HG02970 (cell line): Measurements from ENCODE around the gene VWA2.

ENCODE experiments used
- ATAC-seq: cut with Tn5 transposase; IDR thresholded peaks from one replicate; pipeline ENCODE4 v1.9.1; 2021; ENCODE audit warnings: mild to moderate bottlenecking, moderate library complexity, moderate number of reproducible peaks; ENCODE audit not compliant: unreplicated experiment, low FRiP score

VWA2 gene

DNA sequence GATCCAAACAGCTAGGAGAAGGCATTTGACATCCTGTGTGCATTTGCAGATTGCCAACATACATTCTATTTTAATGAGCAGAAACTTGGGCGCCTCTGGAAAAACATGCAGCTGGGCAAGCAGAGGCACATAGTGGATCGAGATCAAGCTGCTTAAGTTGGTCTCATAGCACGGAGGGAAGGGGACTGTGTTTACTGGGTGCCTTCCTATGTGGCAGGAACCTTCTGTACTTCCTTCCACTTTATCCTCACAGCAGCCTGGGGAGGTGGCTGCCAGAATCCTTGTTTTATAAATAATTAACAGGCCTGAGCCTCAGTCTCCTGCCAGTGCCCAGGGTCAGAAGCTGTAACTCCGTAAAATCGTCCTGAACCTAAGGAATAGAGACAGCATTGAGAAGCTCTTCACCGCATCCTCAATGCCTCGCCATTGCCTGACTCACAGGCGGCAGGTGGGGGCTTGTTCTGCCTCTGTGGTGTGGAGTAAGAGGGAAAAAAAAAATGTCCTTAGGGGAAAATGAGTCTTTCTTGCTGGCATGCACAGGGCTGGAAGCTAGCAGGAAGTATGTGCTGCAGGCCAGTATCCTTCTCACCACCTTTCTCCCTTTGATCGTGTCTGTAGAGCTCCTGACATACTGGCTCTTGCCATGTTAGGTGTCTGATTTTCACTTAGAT is 6.2 kb downstream of the VWA2 start:
- no peak for ATAC-seq

DNA sequence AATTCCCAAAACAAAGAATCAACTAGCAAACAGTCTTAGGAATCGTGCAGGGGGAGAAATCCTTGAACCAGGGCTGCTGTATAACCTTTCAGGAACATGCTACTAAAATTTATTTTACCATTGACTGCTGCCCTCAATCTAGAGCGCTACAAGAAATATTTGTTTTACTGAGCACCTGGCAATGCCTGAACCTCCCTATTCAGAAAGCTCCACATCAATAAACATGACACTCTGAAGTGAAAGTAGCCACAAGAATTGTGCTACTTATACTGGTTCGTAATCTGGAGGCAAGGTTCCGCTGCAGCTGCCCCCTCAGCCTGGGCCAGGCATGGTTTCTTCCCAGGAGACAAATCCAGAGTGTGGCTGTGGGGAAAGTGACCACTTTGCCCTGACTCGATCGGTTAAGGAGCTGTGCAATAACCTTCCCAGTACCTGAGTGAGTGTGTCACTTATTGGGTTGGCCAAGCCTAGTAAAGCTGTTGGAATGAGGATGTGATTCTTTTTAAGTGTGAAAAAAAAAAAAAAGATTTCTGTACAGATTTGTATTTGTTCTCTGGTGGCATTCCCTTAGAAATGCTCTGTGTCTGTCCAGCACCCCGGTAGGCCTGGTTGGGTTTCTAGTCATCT is 7.7 kb downstream of the VWA2 start:
- no peak for ATAC-seq

DNA sequence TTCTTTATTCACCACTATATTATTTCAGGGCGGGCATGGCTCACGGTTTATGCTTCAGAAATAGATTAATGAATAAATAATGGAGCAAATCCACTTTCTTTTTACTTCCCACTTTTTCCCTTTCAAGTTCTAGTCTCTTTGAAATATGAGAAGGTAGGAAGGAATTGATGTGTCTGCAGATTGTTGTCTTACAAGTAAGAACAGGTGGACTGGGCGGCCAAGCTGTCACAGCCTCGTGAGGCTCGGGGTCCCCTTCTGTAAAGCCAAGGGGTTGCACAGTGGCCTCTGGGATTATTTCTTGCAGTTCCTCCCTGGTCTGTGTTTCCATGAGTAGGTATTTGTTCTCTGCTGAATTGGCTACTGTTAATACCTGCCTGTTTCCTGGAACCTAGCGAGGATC is 11.2 kb downstream of the VWA2 start:
- ATAC-seq = no peak

DNA sequence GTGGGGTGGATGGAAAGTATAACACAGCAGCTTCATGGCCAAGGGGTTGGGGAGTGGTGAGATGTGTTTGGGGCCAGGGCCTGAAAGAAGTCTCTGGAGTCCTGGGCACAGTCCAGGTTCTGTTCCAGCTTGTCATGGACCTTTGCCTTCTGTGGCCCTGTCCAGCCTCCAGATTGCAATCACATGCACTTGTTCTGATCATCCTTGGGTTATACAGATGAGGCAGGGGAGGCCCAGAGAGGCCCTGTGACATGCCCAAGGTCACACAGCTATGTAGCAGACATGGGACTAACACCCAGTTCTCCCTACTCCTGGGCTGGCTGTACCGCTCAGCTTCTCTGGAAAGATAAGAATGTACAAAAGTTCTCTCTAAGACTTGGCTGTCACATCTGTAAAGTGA is 11.7 kb downstream of the VWA2 start:
- ATAC-seq = no peak

DNA sequence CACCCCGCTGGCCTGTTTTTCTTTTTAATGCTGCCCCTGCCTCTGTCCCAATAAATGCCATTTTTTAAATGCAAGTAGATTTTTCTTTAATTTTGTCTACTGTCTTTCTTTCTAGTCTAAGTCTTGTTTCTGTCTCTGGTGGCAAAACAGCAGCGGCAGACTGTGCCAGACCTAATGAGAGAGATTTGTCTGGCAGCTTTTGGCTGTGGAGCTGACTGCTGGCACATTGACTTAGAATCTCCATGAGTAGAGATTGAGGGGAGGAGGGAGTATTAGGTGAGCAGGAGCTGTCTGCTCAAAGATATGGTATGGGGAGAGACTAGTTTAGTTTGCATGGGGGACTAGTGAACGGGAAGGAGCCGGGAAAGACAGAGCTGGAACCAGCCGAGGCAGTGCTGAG is 13.0 kb downstream of the VWA2 start:
- ATAC-seq = no peak

DNA sequence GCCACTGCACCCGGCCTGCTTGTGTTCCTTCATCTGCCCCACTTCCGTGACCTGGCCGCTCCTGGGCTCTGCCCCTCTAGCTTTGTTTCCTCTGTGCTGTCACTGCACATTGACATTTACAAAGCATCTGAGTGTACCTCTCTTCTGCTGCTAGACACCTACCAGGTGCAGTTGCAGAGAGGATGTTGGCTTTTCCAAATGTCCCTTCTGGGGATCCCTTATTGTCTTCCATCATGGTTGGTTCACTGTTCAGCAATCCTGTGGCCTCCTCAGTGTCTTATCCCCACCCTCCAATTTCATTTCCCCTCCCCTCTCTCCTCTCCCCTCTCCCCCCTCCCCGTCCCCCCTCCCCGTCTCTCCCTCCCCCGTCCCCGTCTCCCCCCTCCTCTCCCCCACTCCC is 13.8 kb downstream of the VWA2 start:
- no peak for ATAC-seq

DNA sequence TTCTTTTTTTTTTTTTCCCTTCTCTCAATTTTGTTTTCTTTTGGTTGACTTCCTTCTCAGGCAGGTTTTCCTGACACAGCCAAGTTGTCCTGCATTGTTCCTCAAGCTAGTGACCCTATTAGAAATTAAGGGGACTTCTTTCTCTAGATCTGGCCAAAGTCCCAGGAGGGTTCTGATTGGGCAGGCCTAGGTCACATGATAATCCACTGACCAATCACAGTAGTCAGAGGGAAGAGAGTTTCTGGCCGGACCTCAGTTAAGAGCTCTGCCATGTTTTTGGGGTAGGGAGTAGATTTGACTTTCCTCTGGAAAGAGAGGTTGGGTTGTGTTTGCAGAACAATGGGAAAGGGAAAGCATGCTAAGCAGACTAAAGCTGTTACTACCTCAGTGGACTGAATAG is 16.2 kb downstream of the VWA2 start:
- ATAC-seq = no peak

DNA sequence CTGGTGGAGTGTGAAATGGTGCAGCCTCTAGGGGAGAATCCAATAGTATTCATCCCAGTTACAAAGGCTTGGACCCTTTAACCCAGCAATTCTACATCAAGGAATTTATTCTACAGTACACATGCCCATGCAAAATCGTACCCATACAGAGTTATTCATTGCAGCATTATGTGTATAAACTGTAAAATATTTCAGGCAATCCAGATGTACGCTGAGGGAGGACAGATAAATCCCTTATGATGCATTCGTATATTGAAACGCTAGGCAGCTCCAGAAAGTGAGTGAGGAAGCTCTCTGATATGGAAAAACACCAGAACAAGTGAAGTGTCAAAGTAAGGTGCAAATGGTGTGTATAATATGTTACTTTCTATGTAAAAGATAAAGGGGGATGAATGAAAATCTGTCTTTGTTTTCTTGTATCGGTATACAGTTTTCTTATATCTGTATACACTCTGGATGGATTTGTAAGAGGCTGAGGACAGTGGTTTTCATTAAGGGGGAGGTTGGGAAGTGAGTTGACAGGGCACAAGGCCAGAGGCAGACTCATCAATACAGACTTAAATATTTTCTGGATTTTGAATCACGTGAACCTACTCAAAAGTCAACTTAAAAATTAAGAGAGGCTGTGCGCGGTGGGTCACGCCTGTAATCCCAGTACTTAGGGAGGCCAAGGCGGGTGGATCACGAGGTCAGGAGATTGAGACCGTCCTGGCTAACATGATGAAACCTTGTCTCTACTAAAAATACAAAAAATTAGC is 17.1 kb downstream of the VWA2 start:
- ATAC-seq = no peak

DNA sequence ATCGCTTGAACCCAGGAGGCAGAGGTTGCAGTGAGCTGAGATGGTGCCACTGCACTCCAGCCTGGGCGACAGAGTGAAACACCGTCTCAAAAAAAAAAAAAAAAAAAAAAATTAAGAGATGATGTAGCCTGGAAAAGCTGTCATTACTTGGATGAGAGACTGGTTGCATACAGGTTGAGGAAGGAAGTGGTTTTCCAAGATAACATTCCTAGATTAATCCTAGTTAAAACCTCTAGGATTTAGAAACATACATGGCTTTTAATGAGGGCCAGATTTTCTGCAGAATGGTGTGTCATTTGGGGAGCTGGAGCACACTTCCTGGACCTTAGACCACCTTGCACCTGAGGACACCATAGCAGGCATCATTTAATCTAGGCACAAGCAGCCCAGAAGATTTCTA is 17.8 kb downstream of the VWA2 start:
- ATAC-seq = no peak

DNA sequence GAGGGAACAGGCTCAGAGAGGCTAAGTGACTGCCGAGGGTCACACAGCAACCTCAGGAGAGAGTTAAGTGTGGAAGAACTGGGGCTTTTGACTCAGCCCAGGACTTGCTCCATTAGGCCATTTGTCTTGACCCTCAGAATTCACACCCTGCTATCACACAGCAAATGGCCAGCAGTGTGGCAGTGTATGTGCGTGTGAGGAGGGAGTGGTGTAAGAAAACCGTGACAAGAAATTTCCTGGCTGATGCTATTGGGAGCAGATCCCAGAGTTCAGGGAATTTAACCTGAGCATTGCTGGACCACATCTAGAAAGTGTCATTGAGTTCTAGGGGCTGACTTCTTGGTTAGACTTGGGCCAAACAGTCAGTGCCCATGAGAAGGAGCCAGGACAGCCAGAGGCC is 18.4 kb downstream of the VWA2 start:
- no peak for ATAC-seq

DNA sequence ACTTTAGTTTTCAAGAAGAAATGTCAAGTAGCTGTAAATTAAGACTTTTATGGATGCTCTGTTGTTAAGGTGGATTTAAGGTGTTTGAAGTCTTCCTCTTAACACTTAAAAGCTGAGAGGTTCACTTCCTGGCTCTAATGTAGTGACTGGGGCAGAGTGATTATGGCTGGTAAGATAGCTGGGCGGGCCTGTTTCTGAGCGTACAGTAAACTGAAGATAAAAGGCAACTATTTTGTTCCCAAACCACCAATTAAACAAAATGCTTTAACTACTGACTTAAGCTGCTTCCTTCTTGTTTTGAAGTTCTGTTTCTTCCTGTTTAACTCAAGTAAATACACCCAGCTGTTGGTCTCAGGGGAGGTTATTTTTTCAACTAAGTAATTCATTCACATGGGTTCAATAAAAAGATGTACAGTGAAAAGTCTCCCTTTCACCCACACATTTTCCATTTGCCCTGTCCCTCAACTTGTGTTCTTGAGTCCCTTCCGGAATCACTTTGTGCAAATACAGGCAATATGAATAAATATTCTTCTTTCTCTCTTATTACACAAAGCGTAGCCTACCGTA is 19.3 kb downstream of the VWA2 start:
- ATAC-seq = no peak

DNA sequence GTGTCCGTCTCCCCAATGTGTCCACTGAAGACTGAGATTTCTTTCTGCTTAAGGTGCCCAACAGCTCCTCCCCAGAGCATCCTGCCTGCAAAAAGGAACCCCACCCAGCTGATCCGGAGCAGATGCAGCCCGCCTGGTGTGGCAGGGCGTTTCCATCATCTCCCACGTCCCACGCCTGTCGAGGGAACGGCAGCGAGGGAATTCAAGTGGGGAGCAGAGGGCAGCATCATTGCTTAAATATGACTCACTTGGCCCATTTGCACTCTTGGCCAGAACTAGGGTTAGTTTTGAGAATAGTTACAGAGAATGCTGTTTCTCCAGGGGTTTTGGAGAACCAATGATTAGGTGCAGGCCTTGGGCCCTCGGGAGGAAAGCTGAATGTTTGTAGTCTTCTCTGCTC is 20.8 kb downstream of the VWA2 start:
- no peak for ATAC-seq

DNA sequence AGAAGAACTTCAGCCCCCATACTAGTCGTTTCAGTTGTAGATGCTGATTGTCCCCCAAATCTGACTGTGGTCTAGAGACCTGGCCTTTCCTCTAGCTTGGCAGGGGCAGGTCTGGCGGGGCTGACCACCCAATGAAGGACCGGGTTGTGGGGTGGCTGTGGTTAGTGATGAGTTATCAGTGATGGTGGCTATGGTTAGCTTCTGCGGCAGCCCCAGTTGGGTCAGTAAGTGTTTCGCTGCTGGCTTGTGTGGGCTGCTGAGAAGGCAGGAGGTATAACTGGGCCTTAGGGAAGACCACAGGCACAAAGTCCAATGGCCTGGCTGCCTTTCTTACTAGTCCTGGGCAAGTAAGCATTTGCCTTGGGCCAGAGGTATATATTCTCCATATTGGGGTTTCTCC is 21.3 kb downstream of the VWA2 start:
- ATAC-seq = no peak

DNA sequence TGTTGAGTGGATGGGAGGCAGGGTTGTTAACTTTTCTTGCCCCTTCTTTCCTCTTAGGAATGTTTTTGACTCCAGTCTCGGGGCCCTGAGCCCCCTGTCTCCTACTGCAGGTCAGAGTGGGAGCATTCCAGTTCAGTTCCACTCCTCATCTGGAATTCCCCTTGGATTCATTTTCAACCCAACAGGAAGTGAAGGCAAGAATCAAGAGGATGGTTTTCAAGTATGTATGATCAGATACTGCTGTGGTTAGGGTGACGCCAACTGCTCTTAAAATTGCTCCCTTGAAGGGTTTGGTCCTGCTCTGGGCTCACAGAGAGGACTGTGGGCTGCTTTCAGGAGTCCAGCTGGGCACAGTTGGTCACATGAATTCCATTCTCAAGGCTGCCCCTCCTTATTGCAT is 22.0 kb downstream of the VWA2 start:
- no peak for ATAC-seq

DNA sequence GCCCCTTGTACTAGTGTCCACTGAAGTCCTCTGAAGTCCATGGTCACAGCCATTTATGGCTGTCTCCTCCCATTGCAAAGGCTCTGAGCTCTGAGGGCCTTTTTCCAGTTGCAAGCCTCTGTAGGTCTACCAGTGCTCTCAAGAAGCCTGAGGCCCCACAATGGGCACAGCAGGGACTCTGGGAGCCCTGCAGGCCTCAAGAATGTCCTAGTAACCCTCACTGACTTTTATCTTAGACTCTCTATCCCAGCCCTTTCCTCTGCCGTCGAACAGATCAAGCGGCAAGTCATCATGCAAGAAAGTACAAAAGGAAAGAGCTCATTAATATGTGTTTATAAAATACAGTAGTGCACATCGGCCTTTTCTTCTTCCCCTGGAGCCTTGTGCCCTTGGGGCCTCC is 23.4 kb downstream of the VWA2 start:
- ATAC-seq = no peak

DNA sequence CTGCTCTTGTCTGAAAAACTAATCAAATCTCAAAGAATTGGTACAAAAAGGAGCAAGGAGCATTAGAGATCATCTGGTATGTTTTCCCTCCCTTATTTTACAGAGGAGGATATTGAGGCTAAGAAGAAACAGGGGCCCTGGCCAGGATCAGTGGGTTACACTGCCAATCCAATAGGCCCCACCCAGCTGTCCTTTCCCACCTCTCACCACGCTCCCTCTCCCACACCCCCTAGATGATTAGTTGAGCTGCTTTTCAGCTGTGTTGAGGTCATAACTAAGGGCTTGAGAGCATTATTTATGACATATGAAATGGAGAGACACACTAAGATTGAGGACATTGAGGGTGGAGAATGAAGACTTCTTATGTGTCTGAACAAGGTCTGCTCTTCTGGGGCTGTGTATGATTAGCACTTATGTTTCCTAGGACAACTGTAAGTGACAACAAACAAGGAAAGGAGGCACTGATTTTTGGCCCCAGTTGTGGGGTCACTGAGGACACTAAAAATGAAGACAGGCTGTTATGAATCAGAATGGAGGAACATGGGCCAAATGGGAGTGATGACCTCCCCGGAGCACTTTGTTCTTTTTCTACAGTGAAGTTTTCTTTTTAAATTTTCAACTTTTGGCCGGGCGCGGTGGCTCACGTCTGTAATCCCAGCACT is 26.5 kb downstream of the VWA2 start:
- ATAC-seq = no peak

DNA sequence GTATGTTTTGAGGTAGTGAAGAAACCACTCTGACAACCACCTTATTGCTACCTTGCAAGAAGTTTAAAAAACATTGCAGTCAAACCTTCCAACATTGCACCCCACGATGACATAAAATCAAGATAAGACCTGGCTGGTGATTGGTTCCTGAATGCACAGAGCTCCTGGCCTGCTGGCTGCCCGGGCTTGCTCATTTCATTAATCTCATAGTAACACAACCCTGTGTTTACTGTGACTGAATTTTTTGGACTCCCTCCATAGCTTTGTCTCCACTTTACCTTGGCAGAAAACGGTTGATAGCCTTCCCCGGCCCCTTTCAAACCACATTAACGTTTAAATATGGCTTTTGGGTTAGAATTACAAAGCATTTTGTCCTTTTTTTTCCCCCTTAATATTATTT is 27.5 kb downstream of the VWA2 start:
- ATAC-seq = no peak

DNA sequence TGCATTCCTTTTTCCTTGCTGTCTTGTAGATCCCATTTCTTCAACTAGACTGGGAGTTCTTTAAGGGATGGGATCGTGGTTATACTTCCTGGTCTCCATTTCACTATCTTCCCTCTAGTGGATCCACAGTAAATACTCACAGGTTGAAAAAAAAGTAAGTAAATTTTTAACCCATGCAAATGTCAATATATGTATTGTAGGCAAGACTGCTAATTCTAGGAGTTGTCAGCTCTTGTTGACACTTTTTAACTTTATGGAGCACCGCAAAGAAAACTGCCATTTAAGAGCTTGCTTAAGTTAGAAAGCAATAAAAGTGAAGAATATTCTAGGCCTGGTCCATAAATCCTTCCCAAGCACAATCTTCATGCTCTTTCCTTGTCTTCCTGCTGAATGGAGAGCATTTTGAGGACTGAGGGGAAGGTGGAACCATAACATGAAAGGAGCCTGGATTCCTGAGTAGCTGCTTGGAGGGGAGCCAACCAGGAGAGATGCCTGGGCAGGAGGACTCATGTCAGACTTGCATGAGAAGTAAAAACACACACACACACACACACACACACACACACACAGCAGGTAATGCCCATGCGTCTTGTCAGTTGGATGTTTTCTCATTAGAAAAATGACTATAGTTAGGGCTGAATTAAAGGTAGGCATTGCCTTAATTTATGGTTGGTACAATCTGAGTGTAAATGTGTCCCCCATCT is 32.2 kb downstream of the VWA2 start:
- no peak for ATAC-seq

DNA sequence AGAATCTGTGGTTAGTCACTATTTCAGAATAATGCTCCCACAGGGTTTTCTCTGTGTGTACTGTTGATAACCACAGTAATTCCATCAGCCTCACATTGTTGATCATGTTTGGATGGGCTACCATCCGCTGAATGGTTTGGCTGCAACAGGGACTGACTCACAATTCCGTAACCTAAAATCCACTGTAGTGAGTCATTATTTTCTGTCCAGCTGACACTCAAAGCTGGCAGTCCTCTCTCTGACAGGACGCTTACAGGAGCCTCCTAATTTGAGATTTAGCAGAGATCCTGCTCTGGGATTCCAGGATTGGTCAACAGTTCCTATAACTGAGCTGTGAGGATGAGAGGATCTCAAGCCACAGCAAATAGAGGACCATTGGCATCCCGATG is 32.7 kb downstream of the VWA2 start:
- no peak for ATAC-seq

DNA sequence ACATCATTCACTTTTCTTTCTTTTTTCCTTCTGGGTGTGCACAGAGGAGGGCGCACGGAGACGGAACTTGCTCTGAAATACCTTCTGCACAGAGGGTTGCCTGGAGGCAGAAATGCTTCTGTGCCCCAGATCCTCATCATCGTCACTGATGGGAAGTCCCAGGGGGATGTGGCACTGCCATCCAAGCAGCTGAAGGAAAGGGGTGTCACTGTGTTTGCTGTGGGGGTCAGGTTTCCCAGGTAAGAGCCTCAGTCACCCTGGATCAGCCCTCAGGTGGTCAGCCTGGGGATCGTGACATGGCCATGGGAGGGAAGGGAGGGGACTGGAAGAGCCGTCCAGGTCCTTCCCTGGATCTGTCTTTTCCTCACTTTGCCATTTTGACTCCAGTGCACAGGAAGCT is 33.6 kb downstream of the VWA2 start:
- ATAC-seq = no peak

DNA sequence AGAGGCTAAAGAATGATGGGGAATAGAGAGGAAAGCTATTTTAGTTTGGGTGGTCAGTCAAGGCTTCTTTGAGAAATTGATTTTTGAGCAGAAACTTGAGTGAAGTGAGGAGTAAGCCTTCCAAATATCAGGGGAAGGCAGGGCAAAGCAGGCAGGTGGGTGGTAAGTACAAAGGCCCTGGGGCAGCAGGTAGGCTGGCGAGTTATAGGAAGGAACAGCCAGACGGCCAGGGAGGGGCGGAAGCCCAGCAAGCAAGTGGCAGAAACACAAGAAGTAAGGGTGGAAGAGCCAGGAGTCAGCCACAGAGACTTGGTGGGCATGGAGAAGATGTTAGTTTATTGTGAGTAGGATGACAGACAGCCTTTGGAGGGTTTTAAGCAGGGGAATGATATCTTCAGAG is 34.9 kb downstream of the VWA2 start:
- no peak for ATAC-seq
